BE2C (cell line): ENCODE data around the gene SLX4IP.

Experiments used
- DNase-seq: peaks from one replicate; pipeline ENCODE4 v3.0.0-alpha.2; 2020
- H3K27me3 ChIP-seq: fragments of 250-450 bp; sonication (Bioruptor Pico); 2 replicates; pipeline ENCODE4 v1.5.1; 2020; ENCODE audit warnings: mild to moderate bottlenecking
- H3K36me3 ChIP-seq: fragments of 250-450 bp; sonication (Bioruptor Pico); 2 replicates; pipeline ENCODE4 v1.5.1; 2020; ENCODE audit warnings: mild to moderate bottlenecking
- H3K4me1 ChIP-seq: fragments of 250-450 bp; sonication (Bioruptor Pico); 2 replicates; pipeline ENCODE4 v1.5.1; 2020
- H3K4me3 ChIP-seq: 2 replicates; pipeline ENCODE4 v1.5.1; 2011; ENCODE audit warnings: low read depth, low read length
- H3K9me3 ChIP-seq: fragments of 250-450 bp; sonication (Bioruptor Pico); 2 replicates; pipeline ENCODE4 v1.5.1; 2020
- TF ChIP-seq, protein P1 (sequence below): IDR thresholded peaks from 2 replicates; pipeline ENCODE4 v1.5.1; 2012; ENCODE audit warnings: mild to moderate bottlenecking, low read depth, low read length

The SLX4IP gene

DNA sequence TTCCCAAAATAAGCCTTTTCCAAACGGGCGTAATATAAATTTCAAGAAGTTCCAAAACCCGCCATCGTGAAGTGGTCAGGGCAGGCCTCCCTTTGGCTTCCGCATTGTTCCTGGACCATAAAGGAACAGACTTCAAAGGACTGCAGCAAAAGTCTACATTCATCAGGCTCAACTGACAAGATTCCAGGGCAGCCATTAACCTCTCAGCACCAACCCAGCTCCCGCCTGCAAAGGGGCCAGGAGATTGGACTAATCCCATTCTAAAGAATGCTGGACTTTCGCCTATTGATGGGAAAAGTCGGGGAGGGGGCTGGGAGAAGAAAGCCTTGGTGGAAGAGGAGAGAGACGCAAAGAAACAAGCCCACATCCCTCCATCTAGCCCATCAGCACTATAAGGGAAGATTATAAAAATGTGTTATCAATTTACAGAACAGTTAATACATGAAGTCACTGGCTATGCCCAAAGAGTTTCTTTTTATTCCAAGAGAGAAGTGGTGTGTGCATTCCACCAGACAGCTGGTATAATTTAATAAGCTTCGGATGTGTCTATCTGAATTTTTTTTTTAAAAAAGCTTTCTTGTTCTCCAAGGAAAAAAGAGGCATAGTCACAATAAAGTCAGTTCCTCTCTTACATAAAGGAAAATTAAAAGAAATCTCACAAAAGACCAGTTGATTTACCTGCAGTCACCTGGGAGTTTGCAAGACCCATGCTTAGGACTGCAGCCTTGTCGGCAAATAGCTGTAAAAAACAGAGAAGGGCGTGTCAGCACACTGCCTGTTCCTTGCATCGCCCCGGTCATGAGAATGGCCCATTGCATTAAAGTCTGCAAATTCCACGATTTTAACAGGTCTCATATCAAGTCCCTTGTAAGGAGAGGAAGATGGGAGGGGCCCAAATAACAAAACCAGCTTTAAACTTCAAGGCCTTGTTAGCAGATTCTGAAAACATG is 220.9 kb downstream of the SLX4IP start:
- H3K9me3 ChIP-seq: no peaks in the 10 kb centered on the region
- TF ChIP-seq, protein P1, sequence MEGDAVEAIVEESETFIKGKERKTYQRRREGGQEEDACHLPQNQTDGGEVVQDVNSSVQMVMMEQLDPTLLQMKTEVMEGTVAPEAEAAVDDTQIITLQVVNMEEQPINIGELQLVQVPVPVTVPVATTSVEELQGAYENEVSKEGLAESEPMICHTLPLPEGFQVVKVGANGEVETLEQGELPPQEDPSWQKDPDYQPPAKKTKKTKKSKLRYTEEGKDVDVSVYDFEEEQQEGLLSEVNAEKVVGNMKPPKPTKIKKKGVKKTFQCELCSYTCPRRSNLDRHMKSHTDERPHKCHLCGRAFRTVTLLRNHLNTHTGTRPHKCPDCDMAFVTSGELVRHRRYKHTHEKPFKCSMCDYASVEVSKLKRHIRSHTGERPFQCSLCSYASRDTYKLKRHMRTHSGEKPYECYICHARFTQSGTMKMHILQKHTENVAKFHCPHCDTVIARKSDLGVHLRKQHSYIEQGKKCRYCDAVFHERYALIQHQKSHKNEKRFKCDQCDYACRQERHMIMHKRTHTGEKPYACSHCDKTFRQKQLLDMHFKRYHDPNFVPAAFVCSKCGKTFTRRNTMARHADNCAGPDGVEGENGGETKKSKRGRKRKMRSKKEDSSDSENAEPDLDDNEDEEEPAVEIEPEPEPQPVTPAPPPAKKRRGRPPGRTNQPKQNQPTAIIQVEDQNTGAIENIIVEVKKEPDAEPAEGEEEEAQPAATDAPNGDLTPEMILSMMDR: no peak
- DNase-seq: no peak
- H3K36me3 ChIP-seq: no peaks in the 10 kb centered on the region
- peaks cover 19% of the 10 kb centered on the region for H3K4me1 ChIP-seq
- H3K4me3 ChIP-seq: no peak overlapping the region
- H3K27me3 ChIP-seq: no peaks in the 10 kb centered on the region

GRCh38 chr20:10657453-10657852 is 222.3 kb downstream of the SLX4IP start:
- peaks cover 16% of the 10 kb centered on the region for H3K4me1 ChIP-seq
- H3K4me3 ChIP-seq: no peak overlapping the region
- TF ChIP-seq, protein P1: no peak
- DNase-seq: no peak
- no peaks in the 10 kb centered on the region for H3K27me3 ChIP-seq
- H3K9me3 ChIP-seq: no peaks in the 10 kb centered on the region
- no peaks in the 10 kb centered on the region for H3K36me3 ChIP-seq

- DNase-seq: no peak
- Histone ChIP-seq H3K9me3 (no peaks in the 10 kb centered on the region), H3K4me3 (no peak overlapping the region), H3K36me3 (no peaks in the 10 kb centered on the region), H3K27me3 (no peaks in the 10 kb centered on the region), H3K4me1 (peaks cover 16% of the 10 kb centered on the region)
- TF ChIP-seq, protein P1: no peak
These were observed 223.1 kb downstream of the SLX4IP start for GRCh38 chr20:10658051-10658823.

- Histone ChIP-seq H3K4me3 (no peak overlapping the region), H3K36me3 (no peaks in the 10 kb centered on the region), H3K27me3 (no peaks in the 10 kb centered on the region), H3K9me3 (no peaks in the 10 kb centered on the region), H3K4me1 (peaks cover 11% of the 10 kb centered on the region)
- DNase-seq: no peak
- TF ChIP-seq, protein P1: no peak
These were observed 223.9 kb downstream of the SLX4IP start for GRCh38 chr20:10658876-10659632.

DNA sequence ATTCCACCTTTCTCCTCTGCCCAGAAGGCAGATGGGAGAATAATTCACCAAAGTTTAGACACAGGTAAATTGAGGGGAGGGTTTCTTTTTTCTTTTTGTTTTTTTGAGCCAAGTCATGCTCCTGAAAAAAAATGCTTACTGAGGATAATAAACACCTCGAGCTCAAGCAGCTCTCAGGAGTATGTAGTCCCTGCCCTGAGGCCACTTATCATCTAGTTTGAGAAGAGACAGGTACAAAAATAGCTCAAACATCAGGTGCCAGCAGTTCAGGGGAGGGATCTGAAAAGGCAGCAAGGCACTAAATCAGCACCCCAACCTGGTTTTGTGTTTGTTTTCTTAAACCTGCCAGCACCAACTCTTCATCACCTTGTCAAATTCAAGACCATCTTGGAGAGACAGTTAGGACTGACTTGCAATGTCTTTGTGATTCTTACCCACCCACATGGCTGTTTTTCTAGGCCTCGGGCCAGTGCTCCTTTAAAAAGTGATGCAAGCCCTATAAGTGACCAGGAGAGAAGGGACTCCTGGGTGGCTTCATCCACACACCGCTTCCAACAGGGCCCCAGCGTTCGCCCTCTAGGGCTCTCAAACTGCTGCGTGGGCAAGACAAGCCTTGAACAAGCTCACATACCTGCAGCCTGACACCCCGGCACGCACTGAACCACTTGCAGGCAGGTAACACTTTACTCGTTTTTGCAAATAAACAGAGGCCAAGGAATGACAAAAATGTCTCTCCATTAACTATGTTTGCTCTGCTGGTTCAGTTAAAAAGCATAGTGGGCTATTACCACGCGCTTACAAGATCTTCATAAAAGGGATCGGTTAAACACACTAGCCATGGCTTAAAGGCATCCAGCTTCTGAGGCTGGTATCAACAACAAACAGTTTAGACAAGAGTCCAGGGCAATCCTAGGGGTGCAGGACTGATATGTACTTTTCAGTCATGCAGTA is 224.8 kb downstream of the SLX4IP start:
- TF ChIP-seq, protein P1: no peak
- Histone ChIP-seq H3K9me3 (no peaks in the 10 kb centered on the region), H3K4me1 (peaks cover 4% of the 10 kb centered on the region), H3K4me3 (no peak overlapping the region), H3K36me3 (no peaks in the 10 kb centered on the region), H3K27me3 (no peaks in the 10 kb centered on the region)
- no peak for DNase-seq
